ENCODE results near the gene OR5K2. TPM values are rescaled to one million over a fixed set of nuclear protein-coding genes. Genes with fewer than 3 reads are reported as not detected.

The OR5K2 gene
- total and polyA plus RNA-seq, 7 experiments from 2014 or later = not detected

DNA sequence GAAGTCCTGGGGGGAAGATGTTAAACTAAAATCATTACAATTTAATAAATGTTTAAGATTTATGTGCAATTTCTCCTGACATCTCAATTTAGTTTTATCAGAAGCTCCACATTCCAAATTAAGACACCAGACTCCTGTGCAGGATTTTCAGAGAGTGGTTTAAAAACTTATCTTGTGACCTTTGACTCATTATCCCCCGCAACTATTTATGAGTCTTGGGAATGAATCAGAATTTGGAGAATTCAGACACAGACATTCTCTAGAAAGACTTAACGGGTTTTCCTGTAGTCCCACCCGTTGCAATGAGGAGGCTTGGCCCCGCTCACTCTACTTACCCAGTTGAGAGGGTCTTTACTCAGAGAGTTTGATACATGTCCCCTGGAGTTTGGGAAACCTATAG lies 7.1 kb downstream of the OR5K2 start:
- peaks cover 0 to 3% (median 0%) of the 10 kb centered on the region in 11 donors for H3K9me3 Mint-ChIP-seq
- POLR2A ChIA-PET = no interaction called here
- Histone ChIP-seq H3K27me3 (ENCODE audit: control insufficient read depth in 2 of 2, insufficient read depth in 2 of 2, low read length in 2 of 2) (no peaks in the 10 kb centered on the region), H3K27ac (ENCODE audit: low read depth, low read length) (no peak overlapping the region), H3K9me3 (ENCODE audit: control insufficient read depth in 2 of 3, low read length in 3 of 3) (no peaks in the 10 kb centered on the region), H3K4me3 (ENCODE audit: low read length) (no peak overlapping the region), H3K4me1 (ENCODE audit: control insufficient read depth in 2 of 2, insufficient read depth in 2 of 2, low read length in 2 of 2) (no peaks in the 10 kb centered on the region), H3K36me3 (ENCODE audit: control insufficient read depth in 2 of 3, insufficient read depth in 3 of 3, low read length in 3 of 3) (peaks cover 0 to 5% (median 0%) of the 10 kb centered on the region in 3 experiments)
- no peaks in the 10 kb centered on the region for H3K27me3 Mint-ChIP-seq
- ATAC-seq (no peak), DNase-seq (no peak)
- H3K4me3 Mint-ChIP-seq = no peak overlapping the region
- CTCF ChIA-PET = no interaction called here
- intact Hi-C loops (cut with micrococcal nuclease) = loop anchor here in 1 of 2 donors (2.0 kb wide), 1 partner anchor 14 kb away; no protein-coding TSS in a partner anchor
- peaks cover 14 to 50% (median 28%) of the 10 kb centered on the region in 5 donors for H3K36me3 Mint-ChIP-seq
- peaks cover 0 to 17% (median 0%) of the 10 kb centered on the region in 7 donors for H3K4me1 Mint-ChIP-seq
- no peak overlapping the region for H3K27ac Mint-ChIP-seq

DNA sequence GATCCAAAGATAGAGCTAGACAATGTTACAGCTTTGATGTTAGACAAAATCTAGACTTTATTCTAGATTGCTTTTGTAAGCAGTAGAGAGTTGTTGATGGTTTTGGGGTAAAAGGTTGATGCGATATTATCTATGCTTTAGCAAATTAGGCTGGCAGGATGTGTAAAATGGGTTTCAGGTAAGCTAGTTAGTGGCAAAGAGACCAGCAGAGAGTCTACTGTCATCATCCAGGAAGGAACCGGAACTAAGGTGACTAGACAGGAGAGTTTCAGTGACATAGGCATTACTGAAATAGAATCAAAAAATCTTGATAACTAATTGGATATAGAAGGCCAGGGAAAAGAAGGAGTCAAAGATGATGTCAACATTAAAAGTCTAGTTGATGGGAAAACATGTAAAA lies 11.1 kb downstream of the OR5K2 start:
- peaks cover 24 to 61% (median 52%) of the 10 kb centered on the region in 5 donors for H3K36me3 Mint-ChIP-seq

DNA sequence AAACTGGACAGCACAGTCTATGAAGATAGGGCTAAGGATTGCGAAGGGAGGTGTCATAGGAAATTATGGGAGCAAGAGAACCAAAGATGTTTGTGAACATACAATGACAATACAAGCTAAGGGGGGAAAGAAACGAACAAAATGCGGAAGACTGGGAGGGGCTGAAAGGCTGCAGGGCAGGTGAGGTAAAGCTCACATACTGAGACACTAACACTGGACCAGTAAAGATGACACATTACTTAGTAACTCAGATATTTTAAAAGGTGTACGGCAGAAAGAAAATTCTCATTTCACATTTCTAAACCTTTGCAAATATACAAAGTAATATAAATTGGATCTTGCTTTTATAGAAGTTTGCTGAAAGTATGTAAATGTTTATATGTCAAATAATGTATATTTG lies 15.1 kb downstream of the OR5K2 start:
- no peak overlapping the region for H3K4me3 Mint-ChIP-seq
- intact Hi-C loops (cut with micrococcal nuclease) = no loop called here
- peaks cover 0 to 4% (median 0%) of the 10 kb centered on the region in 11 donors for H3K9me3 Mint-ChIP-seq
- H3K27me3 Mint-ChIP-seq = no peaks in the 10 kb centered on the region
- H3K36me3 Mint-ChIP-seq = peaks cover 19 to 75% (median 56%) of the 10 kb centered on the region in 5 donors
- Histone ChIP-seq H3K27me3 (ENCODE audit: control insufficient read depth in 2 of 2, insufficient read depth in 2 of 2, low read length in 2 of 2) (no peaks in the 10 kb centered on the region), H3K4me1 (ENCODE audit: control insufficient read depth in 2 of 2, insufficient read depth in 2 of 2, low read length in 2 of 2) (peaks cover 0 to 1% of the 10 kb centered on the region in 2 donors), H3K4me3 (ENCODE audit: low read length) (no peak overlapping the region), H3K27ac (ENCODE audit: low read depth, low read length) (no peak overlapping the region), H3K9me3 (ENCODE audit: control insufficient read depth in 2 of 3, low read length in 3 of 3) (no peaks in the 10 kb centered on the region), H3K36me3 (ENCODE audit: control insufficient read depth in 2 of 3, insufficient read depth in 3 of 3, low read length in 3 of 3) (peaks cover 4 to 13% (median 4%) of the 10 kb centered on the region in 3 experiments)
- DNase-seq (no peak), ATAC-seq (no peak)
- peaks cover 0 to 55% (median 6%) of the 10 kb centered on the region in 7 donors for H3K4me1 Mint-ChIP-seq
- no peak overlapping the region for H3K27ac Mint-ChIP-seq
- ChIA-PET POLR2A (interaction anchor here (1.4 kb wide), 1 partner anchor 9 kb away, joined by 4 read pairs; no protein-coding TSS in a partner anchor), CTCF (no interaction called here)

More for the DNA sequence above, 11.1 kb downstream of the OR5K2 start:
- ChIA-PET CTCF (no interaction called here), POLR2A (no interaction called here)
- H3K4me1 ChIP-seq (ENCODE audit: control insufficient read depth in 2 of 2, insufficient read depth in 2 of 2, low read length in 2 of 2) = no peaks in the 10 kb centered on the region
- no peak for DNase-seq
- H3K4me3 ChIP-seq (ENCODE audit: low read length) = no peak overlapping the region
- H3K4me1 Mint-ChIP-seq = peaks cover 0 to 29% (median 0%) of the 10 kb centered on the region in 7 donors
- no peak for ATAC-seq
- H3K27ac ChIP-seq (ENCODE audit: low read depth, low read length) = no peak overlapping the region
- H3K4me3 Mint-ChIP-seq = no peak overlapping the region
- H3K27ac Mint-ChIP-seq = no peak overlapping the region
- intact Hi-C loops (cut with micrococcal nuclease) = no loop called here
- peaks cover 0 to 4% (median 0%) of the 10 kb centered on the region in 11 donors for H3K9me3 Mint-ChIP-seq
- H3K27me3 ChIP-seq (ENCODE audit: control insufficient read depth in 2 of 2, insufficient read depth in 2 of 2, low read length in 2 of 2) = no peaks in the 10 kb centered on the region
- no peaks in the 10 kb centered on the region for H3K27me3 Mint-ChIP-seq
- peaks cover 0 to 5% (median 0%) of the 10 kb centered on the region in 3 experiments for H3K36me3 ChIP-seq (ENCODE audit: control insufficient read depth in 2 of 3, insufficient read depth in 3 of 3, low read length in 3 of 3)
- no peaks in the 10 kb centered on the region for H3K9me3 ChIP-seq (ENCODE audit: control insufficient read depth in 2 of 3, low read length in 3 of 3)

DNA sequence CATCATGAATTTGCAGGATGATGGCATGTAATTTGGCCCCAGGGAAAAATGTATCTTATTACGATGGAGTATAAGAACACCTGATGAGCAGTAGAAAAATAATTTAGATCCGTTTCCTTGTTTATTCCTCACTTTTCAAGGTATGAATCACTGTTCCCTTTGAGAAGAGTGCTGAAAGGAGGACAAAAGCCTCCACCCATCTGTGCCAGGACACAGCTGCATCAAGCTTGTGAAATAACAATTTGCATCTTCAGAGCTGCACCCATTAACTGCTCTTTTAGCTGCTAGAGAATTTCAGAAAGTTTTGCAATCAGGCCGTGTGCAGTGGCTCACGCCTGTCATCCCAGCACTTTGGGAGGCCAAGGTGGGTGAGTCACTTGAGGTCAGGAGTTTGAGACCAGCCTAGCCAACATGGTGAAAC lies 15.6 kb downstream of the OR5K2 start:
- intact Hi-C loops (cut with micrococcal nuclease) = no loop called here
- peaks cover 4 to 13% (median 4%) of the 10 kb centered on the region in 3 experiments for H3K36me3 ChIP-seq (ENCODE audit: control insufficient read depth in 2 of 3, insufficient read depth in 3 of 3, low read length in 3 of 3)
- H3K9me3 ChIP-seq (ENCODE audit: control insufficient read depth in 2 of 3, low read length in 3 of 3) = no peaks in the 10 kb centered on the region
- peaks cover 0 to 6% of the 10 kb centered on the region in 2 donors for H3K4me1 ChIP-seq (ENCODE audit: control insufficient read depth in 2 of 2, insufficient read depth in 2 of 2, low read length in 2 of 2)
- H3K27ac Mint-ChIP-seq = no peak overlapping the region
- peaks cover 0 to 58% (median 11%) of the 10 kb centered on the region in 7 donors for H3K4me1 Mint-ChIP-seq
- no peak for DNase-seq
- no peaks in the 10 kb centered on the region for H3K27me3 ChIP-seq (ENCODE audit: control insufficient read depth in 2 of 2, insufficient read depth in 2 of 2, low read length in 2 of 2)
- no peak overlapping the region for H3K4me3 Mint-ChIP-seq
- H3K36me3 Mint-ChIP-seq = peaks cover 16 to 74% (median 54%) of the 10 kb centered on the region in 5 donors
- ChIA-PET POLR2A (no interaction called here), CTCF (no interaction called here)
- ATAC-seq = peak; percentile 42
- H3K27me3 Mint-ChIP-seq = no peaks in the 10 kb centered on the region
- no peak overlapping the region for H3K4me3 ChIP-seq (ENCODE audit: low read length)
- H3K27ac ChIP-seq (ENCODE audit: low read depth, low read length) = no peak overlapping the region
- H3K9me3 Mint-ChIP-seq = peaks cover 0 to 4% (median 0%) of the 10 kb centered on the region in 11 donors

DNA sequence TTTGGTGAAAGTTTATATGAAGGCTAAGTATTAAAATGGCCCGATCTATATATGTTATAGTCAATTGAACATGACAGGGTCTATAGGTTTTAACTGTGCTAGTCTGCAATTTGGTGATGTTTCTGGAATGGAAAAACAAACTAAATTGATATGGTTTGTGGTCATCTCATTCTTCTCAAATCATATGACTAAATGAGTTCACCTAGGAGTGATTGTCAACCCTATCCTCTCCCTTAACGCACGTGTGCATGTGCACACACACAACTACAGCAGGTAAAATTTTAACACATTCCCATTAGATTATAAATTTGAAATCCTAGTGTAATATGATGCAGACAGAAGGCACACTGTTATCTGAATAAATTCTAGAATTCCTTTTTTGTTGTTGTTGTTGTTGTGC lies 16.3 kb downstream of the OR5K2 start:
- peak overlapping the region in 1 of 9 donors; percentile 16 for H3K27ac Mint-ChIP-seq
- intact Hi-C loops (cut with micrococcal nuclease) = no loop called here
- no peak overlapping the region for H3K4me3 ChIP-seq (ENCODE audit: low read length)
- H3K27me3 ChIP-seq (ENCODE audit: control insufficient read depth in 2 of 2, insufficient read depth in 2 of 2, low read length in 2 of 2) = no peaks in the 10 kb centered on the region
- H3K36me3 Mint-ChIP-seq = peaks cover 10 to 74% (median 53%) of the 10 kb centered on the region in 5 donors
- H3K9me3 ChIP-seq (ENCODE audit: control insufficient read depth in 2 of 3, low read length in 3 of 3) = no peaks in the 10 kb centered on the region
- no peak overlapping the region for H3K27ac ChIP-seq (ENCODE audit: low read depth, low read length)
- DNase-seq (no peak), ATAC-seq (no peak)
- H3K27me3 Mint-ChIP-seq = no peaks in the 10 kb centered on the region
- ChIA-PET POLR2A (no interaction called here), CTCF (no interaction called here)
- H3K4me1 Mint-ChIP-seq = peaks cover 0 to 61% (median 17%) of the 10 kb centered on the region in 7 donors
- H3K4me1 ChIP-seq (ENCODE audit: control insufficient read depth in 2 of 2, insufficient read depth in 2 of 2, low read length in 2 of 2) = peaks cover 0 to 13% of the 10 kb centered on the region in 2 donors
- H3K9me3 Mint-ChIP-seq = peaks cover 0 to 2% (median 0%) of the 10 kb centered on the region in 11 donors
- no peak overlapping the region for H3K4me3 Mint-ChIP-seq
- H3K36me3 ChIP-seq (ENCODE audit: control insufficient read depth in 2 of 3, insufficient read depth in 3 of 3, low read length in 3 of 3) = peaks cover 4 to 19% (median 4%) of the 10 kb centered on the region in 3 experiments

DNA sequence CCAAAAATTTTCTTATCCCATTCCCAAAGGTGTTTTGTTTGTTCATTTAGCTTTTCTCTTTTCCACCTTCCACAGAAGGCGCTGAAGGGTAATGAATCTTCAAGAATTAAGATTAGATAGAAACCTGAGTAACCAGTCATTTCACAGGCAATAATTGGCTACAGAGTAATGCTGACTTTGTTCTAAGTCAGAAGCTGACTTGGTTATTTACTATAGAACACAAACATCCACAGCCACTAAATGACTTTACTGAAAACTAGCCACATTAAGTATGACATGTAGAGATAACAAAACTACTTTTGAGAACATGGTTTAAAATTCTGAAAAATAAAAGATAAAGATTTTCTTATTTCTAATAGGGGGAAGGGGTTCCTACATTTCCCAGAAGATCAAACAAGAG lies 17.5 kb downstream of the OR5K2 start:
- Histone ChIP-seq H3K27ac (ENCODE audit: low read depth, low read length) (no peak overlapping the region), H3K9me3 (ENCODE audit: control insufficient read depth in 2 of 3, low read length in 3 of 3) (no peaks in the 10 kb centered on the region), H3K4me3 (ENCODE audit: low read length) (no peak overlapping the region), H3K36me3 (ENCODE audit: control insufficient read depth in 2 of 3, insufficient read depth in 3 of 3, low read length in 3 of 3) (peaks cover 4 to 19% (median 4%) of the 10 kb centered on the region in 3 experiments), H3K4me1 (ENCODE audit: control insufficient read depth in 2 of 2, insufficient read depth in 2 of 2, low read length in 2 of 2) (peaks cover 0 to 23% of the 10 kb centered on the region in 2 donors), H3K27me3 (ENCODE audit: control insufficient read depth in 2 of 2, insufficient read depth in 2 of 2, low read length in 2 of 2) (no peaks in the 10 kb centered on the region)
- ATAC-seq (no peak), DNase-seq (no peak)
- H3K4me3 Mint-ChIP-seq = no peak overlapping the region
- H3K9me3 Mint-ChIP-seq = peaks cover 0 to 1% (median 0%) of the 10 kb centered on the region in 11 donors
- H3K36me3 Mint-ChIP-seq = peaks cover 6 to 74% (median 51%) of the 10 kb centered on the region in 5 donors
- no peaks in the 10 kb centered on the region for H3K27me3 Mint-ChIP-seq
- H3K27ac Mint-ChIP-seq = no peak overlapping the region
- CTCF ChIA-PET = no interaction called here
- POLR2A ChIA-PET = no interaction called here
- H3K4me1 Mint-ChIP-seq = peaks cover 8 to 63% (median 28%) of the 10 kb centered on the region in 7 donors
- intact Hi-C loops (cut with micrococcal nuclease) = no loop called here

DNA sequence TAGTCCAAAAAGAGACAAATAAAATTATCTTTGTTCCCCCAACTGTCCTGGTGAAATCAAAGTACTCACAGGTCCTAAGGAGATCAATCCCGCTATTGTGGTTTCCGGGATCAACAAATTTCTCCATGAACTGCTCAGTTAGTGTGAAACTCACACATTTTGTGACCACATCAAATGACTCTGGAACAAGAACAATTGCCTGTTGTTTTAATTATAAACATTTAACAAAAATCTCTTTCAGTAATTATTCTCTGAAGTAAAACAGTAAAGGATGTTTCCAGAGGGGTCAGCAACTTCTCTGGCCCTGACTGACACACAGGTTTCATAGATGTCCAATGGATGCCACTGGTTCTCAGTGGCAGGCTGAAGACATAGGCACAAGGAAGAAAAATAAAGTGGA lies 21.3 kb downstream of the OR5K2 start:
- POLR2A ChIA-PET = no interaction called here
- DNase-seq (no peak), ATAC-seq (no peak)
- H3K36me3 ChIP-seq (ENCODE audit: control insufficient read depth in 2 of 3, insufficient read depth in 3 of 3, low read length in 3 of 3) = peaks cover 4 to 19% (median 4%) of the 10 kb centered on the region in 3 experiments
- no peak overlapping the region for H3K27ac ChIP-seq (ENCODE audit: low read depth, low read length)
- peaks cover 16 to 24% of the 10 kb centered on the region in 2 donors for H3K4me1 ChIP-seq (ENCODE audit: control insufficient read depth in 2 of 2, insufficient read depth in 2 of 2, low read length in 2 of 2)
- peaks cover 0 to 2% (median 0%) of the 10 kb centered on the region in 11 donors for H3K9me3 Mint-ChIP-seq
- intact Hi-C loops (cut with micrococcal nuclease) = loop anchor here in 1 of 2 donors (2.0 kb wide), 1 partner anchor 14 kb away; no protein-coding TSS in a partner anchor
- no peak overlapping the region for H3K4me3 ChIP-seq (ENCODE audit: low read length)
- H3K36me3 Mint-ChIP-seq = peaks cover 0 to 65% (median 32%) of the 10 kb centered on the region in 5 donors
- peak overlapping the region in 3 of 10 donors; percentile 9 to 94 (median 14) for H3K4me3 Mint-ChIP-seq
- CTCF ChIA-PET = no interaction called here
- H3K27me3 Mint-ChIP-seq = no peaks in the 10 kb centered on the region
- peak overlapping the region in 2 of 9 donors; percentile 70 to 73 for H3K27ac Mint-ChIP-seq
- no peaks in the 10 kb centered on the region for H3K27me3 ChIP-seq (ENCODE audit: control insufficient read depth in 2 of 2, insufficient read depth in 2 of 2, low read length in 2 of 2)
- H3K9me3 ChIP-seq (ENCODE audit: control insufficient read depth in 2 of 3, low read length in 3 of 3) = no peaks in the 10 kb centered on the region
- H3K4me1 Mint-ChIP-seq = peaks cover 31 to 67% (median 58%) of the 10 kb centered on the region in 7 donors
